ENCODE data around the gene ZNF598. TPM values are rescaled to one million over a fixed set of nuclear protein-coding genes. Genes with fewer than 3 reads are reported as not detected.

Gene ZNF598
- total RNA-seq, 1 experiment from 2014 or later = 72.4 TPM

GRCh38 chr16:2033057-2033908 is 23.7 kb upstream of the ZNF598 start:
- H3K27me3 Mint-ChIP-seq (ENCODE audit: unreplicated experiment) = no peaks in the 10 kb centered on the region
- H3K27ac Mint-ChIP-seq (ENCODE audit: unreplicated experiment) = no peak overlapping the region
- DNase-seq = peak; percentile 45
- H3K4me1 Mint-ChIP-seq (ENCODE audit: low read depth, unreplicated experiment) = no peaks in the 10 kb centered on the region
- H3K4me3 Mint-ChIP-seq (ENCODE audit: low read depth, unreplicated experiment) = no peak overlapping the region
- H3K36me3 Mint-ChIP-seq (ENCODE audit: insufficient read depth, unreplicated experiment) = peaks cover 13% of the 10 kb centered on the region
- TF ChIP-seq CTCF (IDR thresholded peaks at IDR 0.05; ENCODE audit: unreplicated experiment) = no peak
- no peaks in the 10 kb centered on the region for H3K9me3 Mint-ChIP-seq (ENCODE audit: low read depth, unreplicated experiment)
- CTCF ChIA-PET = interaction anchor here (0.7 kb wide), 1 partner anchor 25 kb away, joined by 3 read pairs; no protein-coding TSS in a partner anchor
- intact Hi-C loops (cut with micrococcal nuclease; ENCODE audit: unreplicated experiment) = no loop called here
- BruUV-seq (replicated peaks) = no TSS peak

GRCh38 chr16:2032285-2033056 is 22.9 kb upstream of the ZNF598 start:
- H3K27me3 Mint-ChIP-seq (ENCODE audit: unreplicated experiment) = no peaks in the 10 kb centered on the region
- no peak overlapping the region for H3K4me3 Mint-ChIP-seq (ENCODE audit: low read depth, unreplicated experiment)
- TF ChIP-seq CTCF (IDR thresholded peaks at IDR 0.05; ENCODE audit: unreplicated experiment) = no peak
- peaks cover 17% of the 10 kb centered on the region for H3K36me3 Mint-ChIP-seq (ENCODE audit: insufficient read depth, unreplicated experiment)
- CTCF ChIA-PET = no interaction called here
- no peak for DNase-seq
- H3K27ac Mint-ChIP-seq (ENCODE audit: unreplicated experiment) = no peak overlapping the region
- BruUV-seq (replicated peaks) = no TSS peak
- H3K4me1 Mint-ChIP-seq (ENCODE audit: low read depth, unreplicated experiment) = peaks cover 7% of the 10 kb centered on the region
- intact Hi-C loops (cut with micrococcal nuclease; ENCODE audit: unreplicated experiment) = no loop called here
- no peaks in the 10 kb centered on the region for H3K9me3 Mint-ChIP-seq (ENCODE audit: low read depth, unreplicated experiment)

- Mint-ChIP-seq H3K27ac (ENCODE audit: unreplicated experiment) (no peak overlapping the region), H3K4me3 (ENCODE audit: low read depth, unreplicated experiment) (no peak overlapping the region), H3K36me3 (ENCODE audit: insufficient read depth, unreplicated experiment) (peaks cover 11% of the 10 kb centered on the region), H3K4me1 (ENCODE audit: low read depth, unreplicated experiment) (peaks cover 9% of the 10 kb centered on the region), H3K27me3 (ENCODE audit: unreplicated experiment) (no peaks in the 10 kb centered on the region), H3K9me3 (ENCODE audit: low read depth, unreplicated experiment) (no peaks in the 10 kb centered on the region)
- no TSS peak for BruUV-seq (replicated peaks)
- CTCF ChIA-PET = interaction anchor here (0.7 kb wide), 1 partner anchor 1660 kb away, joined by 4 read pairs; no protein-coding TSS in a partner anchor
- DNase-seq = no peak
- intact Hi-C loops (cut with micrococcal nuclease; ENCODE audit: unreplicated experiment) = no loop called here
- TF ChIP-seq CTCF (IDR thresholded peaks at IDR 0.05; ENCODE audit: unreplicated experiment) = no peak
These were observed 21.5 kb upstream of the ZNF598 start for GRCh38 chr16:2031081-2031577.

- intact Hi-C loops (cut with micrococcal nuclease; ENCODE audit: unreplicated experiment) = no loop called here
- H3K9me3 Mint-ChIP-seq (ENCODE audit: low read depth, unreplicated experiment) = no peaks in the 10 kb centered on the region
- H3K4me3 Mint-ChIP-seq (ENCODE audit: low read depth, unreplicated experiment) = no peak overlapping the region
- peaks cover 16% of the 10 kb centered on the region for H3K36me3 Mint-ChIP-seq (ENCODE audit: insufficient read depth, unreplicated experiment)
- no peak for TF ChIP-seq CTCF (IDR thresholded peaks at IDR 0.05; ENCODE audit: unreplicated experiment)
- BruUV-seq (replicated peaks) = no TSS peak
- no peak overlapping the region for H3K27ac Mint-ChIP-seq (ENCODE audit: unreplicated experiment)
- CTCF ChIA-PET = interaction anchor here (0.7 to 0.8 kb wide), 2 partner anchors 10 to 18 kb away, joined by 3 read pairs; partner anchors contain the start of genes NTHL1 and TSC2
- DNase-seq = no peak
- H3K27me3 Mint-ChIP-seq (ENCODE audit: unreplicated experiment) = no peaks in the 10 kb centered on the region
- H3K4me1 Mint-ChIP-seq (ENCODE audit: low read depth, unreplicated experiment) = peaks cover 9% of the 10 kb centered on the region
These were observed 20.4 kb upstream of the ZNF598 start for GRCh38 chr16:2030036-2030435.

All from Calu3 (cell line).